ENCODE data around the gene ELK1.

DNA sequence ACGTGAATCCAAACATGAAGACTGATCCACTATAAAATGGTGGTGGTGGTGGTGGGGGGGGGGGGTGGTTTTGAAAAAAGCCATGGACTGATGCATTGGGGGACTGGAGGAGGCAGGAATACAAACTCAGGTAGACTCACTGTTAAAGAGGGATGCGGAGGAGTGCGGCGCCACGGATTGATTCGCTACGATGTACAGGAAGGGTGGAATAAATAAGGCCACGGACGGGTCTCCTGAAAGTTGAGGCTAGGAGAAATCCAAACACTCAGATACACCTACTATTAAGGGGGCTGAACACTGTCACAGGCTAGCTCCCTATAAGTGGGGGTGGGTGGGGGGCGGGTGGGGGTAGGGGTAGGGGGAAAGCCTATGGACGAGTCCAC is 591 bp downstream of the ELK1 start:
- TF ChIP-seq POLR2AphosphoS5 (IDR thresholded peaks at IDR 0.05; ENCODE audit: low read depth, low read length), result no peak
- TF ChIP-seq CTCF (IDR thresholded peaks at IDR 0.05; ENCODE audit: control extremely low read depth in 1 of 3, insufficient read depth in 1 of 3, low read depth in 1 of 3, low read length in 3 of 3), result no peak
- no peak for TF ChIP-seq CREB1 (IDR thresholded peaks at IDR 0.05)
- no peak for TF ChIP-seq CHD1 (IDR thresholded peaks at IDR 0.05; ENCODE audit: low read depth, low read length)
- no peak for TF ChIP-seq EGR1 (IDR thresholded peaks at IDR 0.05; ENCODE audit: borderline replicate concordance, low read depth, low read length)
- no peak for TF ChIP-seq SP1 (IDR thresholded peaks at IDR 0.05; ENCODE audit: low read depth, low read length)
- no peak for TF ChIP-seq SUZ12 (IDR thresholded peaks at IDR 0.05; ENCODE audit: low read length)
- no peak for TF ChIP-seq ASH2L (IDR thresholded peaks at IDR 0.05; ENCODE audit: low read length)
- no peak for TF ChIP-seq POLR2A (IDR thresholded peaks at IDR 0.05; ENCODE audit: control extremely low read depth in 1 of 2, low read depth in 2 of 2, low read length in 2 of 2)
- no peak for TF ChIP-seq JUN (IDR thresholded peaks at IDR 0.05; ENCODE audit: low read depth, low read length)
- no peak for TF ChIP-seq EP300 (IDR thresholded peaks at IDR 0.05; ENCODE audit: borderline replicate concordance in 1 of 2, low read depth in 2 of 2, low read length in 2 of 2)
- TF ChIP-seq KDM5A (IDR thresholded peaks at IDR 0.05; ENCODE audit: low read length), result no peak

Measured in H1 (cell line).